GM19467 (cell line): ENCODE results near the gene HAL.

Source experiments
- ATAC-seq: cut with Tn5 transposase; IDR thresholded peaks from one replicate; pipeline ENCODE4 v1.9.1; 2021; ENCODE audit warnings: mild to moderate bottlenecking, moderate library complexity; ENCODE audit not compliant: unreplicated experiment

The HAL gene

GRCh38 chr12:95996034-95996658 lies at the start of gene HAL:
HAL (minus strand) TSS chr12:95996344; CDS start chr12:95995910, 434 bp downstream.
- ATAC-seq: no peak

- no peak for ATAC-seq
These were observed 49.4 kb upstream of the HAL start for GRCh38 chr12:96045566-96045965.

GRCh38 chr12:96044943-96045290 lies 48.8 kb upstream of the HAL start:
- no peak for ATAC-seq

GRCh38 chr12:96044017-96044942 lies 48.1 kb upstream of the HAL start:
- no peak for ATAC-seq

GRCh38 chr12:96041181-96041580 lies 45.0 kb upstream of the HAL start:
- ATAC-seq: no peak

- ATAC-seq: no peak
These were observed 44.4 kb upstream of the HAL start for GRCh38 chr12:96040305-96041133.

GRCh38 chr12:96039516-96039915 lies 43.4 kb upstream of the HAL start:
- no peak for ATAC-seq

GRCh38 chr12:96036765-96037455 lies 40.8 kb upstream of the HAL start:
- ATAC-seq: no peak

GRCh38 chr12:96035283-96036236 lies 39.4 kb upstream of the HAL start, which contains the start of gene LTA4H:
LTA4H (minus strand) TSS chr12:96035587; CDS start chr12:96035519, 68 bp downstream.
- ATAC-seq: peak; percentile 90

- no peak for ATAC-seq
These were observed 38.6 kb upstream of the HAL start for GRCh38 chr12:96034621-96035282.

- no peak for ATAC-seq
These were observed 37.6 kb upstream of the HAL start for GRCh38 chr12:96033549-96034389.

- ATAC-seq: no peak
These were observed 33.7 kb upstream of the HAL start for GRCh38 chr12:96029826-96030225.

- ATAC-seq: no peak
These were observed 32.4 kb upstream of the HAL start for GRCh38 chr12:96028538-96028937.

GRCh38 chr12:96026331-96026730 lies 30.2 kb upstream of the HAL start:
- ATAC-seq: no peak

GRCh38 chr12:96025518-96025917 lies 29.4 kb upstream of the HAL start:
- no peak for ATAC-seq

- peak; percentile 96 for ATAC-seq
These were observed 24.3 kb upstream of the HAL start for GRCh38 chr12:96020314-96021003.

GRCh38 chr12:96015672-96016071 lies 19.5 kb upstream of the HAL start:
- no peak for ATAC-seq
